K562 (cell line): Measurements from ENCODE around the gene UBAC2. TPM values are rescaled to one million over a fixed set of nuclear protein-coding genes. Genes with fewer than 3 reads are reported as not detected.

Experiments
- ATAC-seq: fragments of 200-7000 bp; cut with Tn5 transposase; 3 replicates; pipeline ENCODE4 v1.9.1; 2020; ENCODE audit warnings: moderate library complexity
- BruUV-seq: library from RNA; stranded (reverse); fragments of 400-500 nt; replicated peaks from 2 replicates; lab custom pipeline; 2021; lab: Mats Ljungman, UMichigan
- CTCF ChIA-PET: fragments of 300-600 bp; formaldehyde crosslinking; extraction: SDS; loops from one replicate; lab custom pipeline; 2021; ENCODE audit warnings: low intra/inter-chr PET ratio; lab: Yijun Ruan, JAX
- POLR2A ChIA-PET: fragments of 300-600, 350-650 bp; sonication (Branson Sonifier 250); formaldehyde crosslinking; extraction: SDS; loops from one replicate; lab custom pipeline; 2021; ENCODE audit warnings: antibody characterized with exemption, inconsistent platforms; lab: Yijun Ruan, JAX
- DNase-seq, 4 experiments: peaks; one replicate each; pipeline versions ENCODE4 v3.0.0 to v3.0.0-alpha.2; 2011 to 2018; ENCODE audit warnings: low spot score in 3 of 4, mixed read lengths in 3 of 4; ENCODE audit errors: extremely low read depth in 1 of 4
- FAIRE-seq: peaks from 2 replicates; lab custom pipeline; 2011; peaks lifted over from hg19 to GRCh38; lab: Jason Lieb, UNC
- H2AFZ ChIP-seq: 2 replicates; pipeline ENCODE4 v1.6.0; 2011; ENCODE audit warnings: low read depth, low read length, control low read depth, inconsistent platforms
- H3K27ac ChIP-seq: fragments of 200-600 bp; 3 replicates; pipeline ENCODE4 v1.8.0; 2011; ENCODE audit warnings: low read depth, mild to moderate bottlenecking, control low read depth, inconsistent platforms, low read length, moderate library complexity, mixed read lengths; ENCODE audit errors: extremely low read depth
- H3K27me3 ChIP-seq, 2 experiments: fragments of 300-600 bp in 1 of 2; 2 replicates in 1 of 2; 3 replicates in 1 of 2; pipeline versions ENCODE4 v1.6.0 to v1.8.0; 2011; ENCODE audit warnings: inconsistent platforms in 2 of 2, low read length in 2 of 2, mild to moderate bottlenecking in 1 of 2, mixed read lengths in 1 of 2, moderate library complexity in 1 of 2; ENCODE audit not compliant: control insufficient read depth in 2 of 2, insufficient read depth in 2 of 2
- H3K36me3 ChIP-seq: fragments of 300-600 bp; 3 replicates; pipeline ENCODE4 v1.8.0; 2011; ENCODE audit warnings: mild to moderate bottlenecking, low read length, inconsistent platforms; ENCODE audit not compliant: control insufficient read depth, insufficient read depth
- H3K4me1 ChIP-seq, 2 experiments: fragments of 200-600 bp in 1 of 2; replicated peaks in 1 of 2; 2 replicates in 1 of 2; 3 replicates in 1 of 2; pipeline versions ENCODE4 v1.5.1 to v1.8.0; 2011; ENCODE audit warnings: inconsistent platforms in 2 of 2, low read length in 2 of 2, mild to moderate bottlenecking in 1 of 2, mixed read lengths in 1 of 2, moderate library complexity in 1 of 2; ENCODE audit not compliant: control insufficient read depth in 2 of 2, insufficient read depth in 2 of 2
- H3K4me2 ChIP-seq: 2 replicates; pipeline ENCODE4 v1.6.1; 2011; ENCODE audit warnings: low read length, control low read depth, inconsistent platforms, mixed read lengths; ENCODE audit not compliant: insufficient read depth
- H3K4me3 ChIP-seq: fragments of 200-600 bp; sonication (generic), shearing (Covaris generic); 2 replicates; pipeline ENCODE4 v1.5.1; 2016; ENCODE audit warnings: control low read depth, inconsistent platforms
- H3K79me2 ChIP-seq: fragments of 200-600 bp; 3 replicates; pipeline ENCODE4 v1.8.0; 2011; ENCODE audit warnings: low read length, inconsistent platforms; ENCODE audit not compliant: control insufficient read depth, insufficient read depth
- H3K9ac ChIP-seq, 2 experiments: 2 replicates each; pipeline versions ENCODE4 v1.6.0 to v1.6.1; 2011; ENCODE audit warnings: low read depth in 2 of 2, low read length in 2 of 2, control low read depth in 1 of 2, inconsistent platforms in 1 of 2, mild to moderate bottlenecking in 1 of 2, mixed read lengths in 1 of 2; ENCODE audit not compliant: insufficient read depth in 1 of 2
- H3K9me1 ChIP-seq: one replicate; pipeline ENCODE4 v1.6.0; 2011; ENCODE audit warnings: inconsistent platforms, mild to moderate bottlenecking, low read length, moderate library complexity; ENCODE audit not compliant: control insufficient read depth, insufficient read depth
- H3K9me3 ChIP-seq: replicated peaks from 2 replicates; pipeline ENCODE4 v1.5.1; 2011; ENCODE audit warnings: low read depth, low read length, inconsistent platforms; ENCODE audit not compliant: control insufficient read depth, insufficient read depth
- H4K20me1 ChIP-seq: replicated peaks from 2 replicates; pipeline ENCODE4 v1.6.1; 2011; ENCODE audit warnings: low read length, inconsistent platforms, mixed read lengths; ENCODE audit not compliant: control insufficient read depth, insufficient read depth
- CHD4 ChIP-seq: fragments of 200-600 bp; sonication (generic); IDR thresholded peaks from 3 replicates; pipeline ENCODE4 v1.6.1; 2012; ENCODE audit warnings: low read depth, mild to moderate bottlenecking, mixed read lengths, low read length, inconsistent platforms; ENCODE audit not compliant: insufficient read depth, insufficient replicate concordance, poor library complexity, severe bottlenecking
- HMBOX1 ChIP-seq: sonication (generic); IDR thresholded peaks from 2 replicates; pipeline ENCODE4 v1.6.1; 2016
- MECOM ChIP-seq: fragments of 250-450 bp; sonication (Bioruptor Pico); IDR thresholded peaks from 2 replicates; pipeline ENCODE4 v1.8.0; 2022; ENCODE audit warnings: inconsistent platforms
- TCF7L2 ChIP-seq: fragments of 150-350 bp; IDR thresholded peaks from 2 replicates; pipeline ENCODE4 v1.6.1; 2016; ENCODE audit warnings: low read depth, mild to moderate bottlenecking, low read length, moderate library complexity
- ZNF124 ChIP-seq: sonication (generic); formaldehyde crosslinking; IDR thresholded peaks from 2 replicates; pipeline ENCODE4 v1.8.1; 2022; ENCODE audit warnings: missing genetic modification reagents
- WGBS: fragments of 100-300 bp; shearing (Covaris generic); methylation state at CpG from one replicate; pipeline ENCODE4 v1.1.6; 2016; ENCODE audit warnings: low coverage, mixed read lengths; ENCODE audit not compliant: insufficient coverage; ENCODE audit errors: missing lambda C conversion rate; 5-methylcytosine and 5-hydroxymethylcytosine counted together
- in situ Hi-C: fragments of 300-500 bp; cut with MboI; formaldehyde crosslinking; loops from 4 replicates; pipeline ENCODE4 v1.15.0; 2018; ENCODE audit warnings: inconsistent platforms, mixed read lengths
- intact Hi-C: fragments of 100-400 bp; cut with micrococcal nuclease; formaldehyde crosslinking; loops from 2 replicates; pipeline ENCODE4 v1.14.2; 2022
- polyA plus RNA-seq, 8 experiments: library from polyadenylated mRNA; depleted of rRNA in 4 of 8; stranded (reverse) in 5 of 8; unstranded in 3 of 8; fragments of >200 nt; fragmentation: Nextera tagmentation in 2 of 8; fragmentation: Illumina TruSeq in 1 of 8; extraction: Ambion mirVana in 2 of 8; extraction: Trizol in 1 of 8; gene quantifications; 2 replicates each; pipeline versions ENCODE4 v1.2.1 to v1.2.3, GENCODE V29; 2011 to 2014; ENCODE audit warnings: inconsistent platforms in 1 of 8, missing spikeins in 1 of 8
- total RNA-seq, 7 experiments: library from RNA; depleted of rRNA in 6 of 7; stranded (reverse); fragments of >200 nt in 6 of 7; fragmentation: Illumina TruSeq in 2 of 7; extraction: Trizol in 2 of 7; gene quantifications; 2 replicates each; pipeline versions ENCODE4 v1.2.1 to v1.2.3, GENCODE V29; 2011 to 2021; ENCODE audit warnings: low replicate concordance in 1 of 7

UBAC2 gene
- total and polyA plus RNA-seq, 9 of the 15 experiments (the other 6 are each of a cell fraction or from before 2014, with no cell fraction given): 6.0 to 84.1 (median 32.3) TPM

- peaks cover 10% of the 10 kb centered on the region; the same call in 1 of the 2 replicates for H4K20me1 ChIP-seq
- H2AFZ ChIP-seq: no peak overlapping the region
- no peak for TF ChIP-seq ZNF124
- TF ChIP-seq MECOM (CRISPR knock-in tag): no peak
- TF ChIP-seq HMBOX1: no peak
- TF ChIP-seq CHD4: no peak
- no peak for TF ChIP-seq TCF7L2
- H3K27ac ChIP-seq: no peak overlapping the region
- no peaks in the 10 kb centered on the region for H3K9me1 ChIP-seq
- no peak overlapping the region for H3K4me2 ChIP-seq
- intact Hi-C loops (no loop called here), in situ Hi-C loops (no loop called here)
- no peaks in the 10 kb centered on the region for H3K9me3 ChIP-seq
- peaks cover 90% of the 10 kb centered on the region for H3K79me2 ChIP-seq
- CTCF ChIA-PET: no interaction called here
- H3K36me3 ChIP-seq: peaks cover 21% of the 10 kb centered on the region; the same call in 2 of the 3 replicates
- H3K9ac ChIP-seq: no peak overlapping the region
- H3K27me3 ChIP-seq: no peaks in the 10 kb centered on the region
- POLR2A ChIA-PET: interaction anchor here (0.8 to 1.1 kb wide), 2 partner anchors 10 to 14 kb away, joined by 3 read pairs; no protein-coding TSS in a partner anchor
- no peak overlapping the region for H3K4me3 ChIP-seq
- ATAC-seq (no peak), DNase-seq (no peak), FAIRE-seq (no peak)
- WGBS: 60% methylated on average over 1 of the region's 1 CpG
- H3K4me1 ChIP-seq: peaks cover 4 to 9% of the 10 kb centered on the region in 2 experiments; a peak in 2 of 5 replicates
- no TSS peak for BruUV-seq
Observed at GRCh38 chr13:99214731-99215130, 14.1 kb downstream of the UBAC2 start.
